ENCODE measurements around the gene TMEM270. TPM values are rescaled to one million over a fixed set of nuclear protein-coding genes. Genes with fewer than 3 reads are reported as not detected.
A peak's percentile ranks its signal among the peaks of the same experiment; 100 is the strongest.

TMEM270 gene
- total RNA-seq, 1 donor from 2014 or later = not detected

DNA sequence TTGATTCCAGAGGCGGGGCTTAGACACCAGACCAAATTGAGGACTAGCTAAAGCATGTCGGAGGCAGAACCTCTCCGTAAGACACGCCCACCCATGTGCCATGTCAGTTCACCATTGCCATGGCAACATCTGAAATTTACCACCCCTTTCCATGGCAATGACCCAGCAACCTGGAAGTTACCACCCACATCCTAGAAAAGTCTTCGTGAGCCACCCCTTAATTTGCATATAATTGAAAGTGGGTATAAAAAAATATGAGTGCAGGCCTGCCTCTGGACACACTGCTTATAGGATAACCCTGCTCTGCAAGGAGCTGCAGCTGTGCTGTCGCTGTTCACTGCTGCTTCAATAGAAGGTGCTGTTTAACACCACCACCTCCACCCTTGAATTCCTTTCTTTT, 28.0 kb downstream of the TMEM270 start:
- peaks cover 32% of the 10 kb centered on the region for H3K4me1 Mint-ChIP-seq
- no peaks in the 10 kb centered on the region for H3K36me3 Mint-ChIP-seq

DNA sequence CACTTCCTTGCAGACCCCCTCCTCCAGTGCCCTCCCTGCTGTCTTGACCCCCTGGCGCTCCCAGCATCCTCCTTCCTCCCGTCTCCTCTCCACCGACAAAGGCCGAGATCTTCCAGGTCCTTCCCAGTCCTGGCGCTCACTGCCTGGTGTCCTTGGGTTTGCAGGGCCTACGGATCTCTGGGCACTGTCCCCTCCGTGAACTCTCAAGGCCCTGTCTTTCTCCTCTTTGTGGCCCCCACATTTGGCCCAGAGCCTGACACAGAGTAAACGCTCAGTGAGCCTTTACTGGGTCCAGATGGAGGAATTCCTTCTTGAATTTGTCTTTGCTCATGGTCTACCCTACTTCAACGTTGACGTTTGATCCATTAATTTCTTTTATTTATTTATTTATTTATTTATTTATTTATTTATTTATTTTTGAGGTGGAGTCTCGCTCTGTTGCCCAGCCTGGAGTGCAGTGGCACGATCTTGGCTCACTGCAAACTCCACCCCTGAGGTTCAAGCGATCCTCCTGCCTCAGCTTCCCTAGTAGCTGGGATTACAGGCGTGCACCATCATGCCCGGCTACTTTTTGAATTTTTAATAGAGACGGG, 29.7 kb downstream of the TMEM270 start:
- Histone ChIP-seq H3K9ac (no peak overlapping the region), H4K20me1 (ENCODE audit: low read depth) (no peaks in the 10 kb centered on the region), H3F3A (ENCODE audit: low read depth) (no peaks in the 10 kb centered on the region), H3K27ac (no peak overlapping the region), H3K79me2 (ENCODE audit: low read depth) (no peaks in the 10 kb centered on the region), H3K4me1 (peaks cover 7% of the 10 kb centered on the region), H3K4me3 (no peak overlapping the region), H3K9me3 (ENCODE audit: low read depth) (no peaks in the 10 kb centered on the region), H3K4me2 (no peak overlapping the region), H3K27me3 (no peaks in the 10 kb centered on the region), H3K36me3 (no peaks in the 10 kb centered on the region), H2AFZ (replicated peaks) (no peak overlapping the region)
- DNase-seq (ENCODE audit: low spot score) = no peak
- TF ChIP-seq, protein P1, sequence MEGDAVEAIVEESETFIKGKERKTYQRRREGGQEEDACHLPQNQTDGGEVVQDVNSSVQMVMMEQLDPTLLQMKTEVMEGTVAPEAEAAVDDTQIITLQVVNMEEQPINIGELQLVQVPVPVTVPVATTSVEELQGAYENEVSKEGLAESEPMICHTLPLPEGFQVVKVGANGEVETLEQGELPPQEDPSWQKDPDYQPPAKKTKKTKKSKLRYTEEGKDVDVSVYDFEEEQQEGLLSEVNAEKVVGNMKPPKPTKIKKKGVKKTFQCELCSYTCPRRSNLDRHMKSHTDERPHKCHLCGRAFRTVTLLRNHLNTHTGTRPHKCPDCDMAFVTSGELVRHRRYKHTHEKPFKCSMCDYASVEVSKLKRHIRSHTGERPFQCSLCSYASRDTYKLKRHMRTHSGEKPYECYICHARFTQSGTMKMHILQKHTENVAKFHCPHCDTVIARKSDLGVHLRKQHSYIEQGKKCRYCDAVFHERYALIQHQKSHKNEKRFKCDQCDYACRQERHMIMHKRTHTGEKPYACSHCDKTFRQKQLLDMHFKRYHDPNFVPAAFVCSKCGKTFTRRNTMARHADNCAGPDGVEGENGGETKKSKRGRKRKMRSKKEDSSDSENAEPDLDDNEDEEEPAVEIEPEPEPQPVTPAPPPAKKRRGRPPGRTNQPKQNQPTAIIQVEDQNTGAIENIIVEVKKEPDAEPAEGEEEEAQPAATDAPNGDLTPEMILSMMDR (IDR thresholded peaks at IDR 0.05) = no peak
- TF ChIP-seq EZH2 (IDR thresholded peaks at IDR 0.05) = no peak
- no peak for TF ChIP-seq EZH2phosphoT487 (IDR thresholded peaks at IDR 0.05)
- Mint-ChIP-seq H3K4me1 (peaks cover 44% of the 10 kb centered on the region), H3K27me3 (ENCODE audit: insufficient read depth, low read depth) (peaks cover 21% of the 10 kb centered on the region), H3K9me3 (peaks cover 4% of the 10 kb centered on the region), H3K36me3 (no peaks in the 10 kb centered on the region), H3K4me3 (no peak overlapping the region), H3K27ac (no peak overlapping the region)

More for the DNA sequence above, 28.0 kb downstream of the TMEM270 start:
- H3K4me3 ChIP-seq = no peak overlapping the region
- DNase-seq (ENCODE audit: low spot score) = no peak
- no peaks in the 10 kb centered on the region for H3K27me3 ChIP-seq
- no peaks in the 10 kb centered on the region for H3K79me2 ChIP-seq (ENCODE audit: low read depth)
- peaks cover 7% of the 10 kb centered on the region for H3K4me1 ChIP-seq
- Mint-ChIP-seq H3K9me3 (no peaks in the 10 kb centered on the region), H3K27me3 (ENCODE audit: insufficient read depth, low read depth) (peaks cover 21% of the 10 kb centered on the region), H3K4me3 (no peak overlapping the region), H3K27ac (no peak overlapping the region)
- no peak overlapping the region for H3K9ac ChIP-seq
- no peaks in the 10 kb centered on the region for H3K9me3 ChIP-seq (ENCODE audit: low read depth)
- no peak overlapping the region for H2AFZ ChIP-seq (replicated peaks)
- TF ChIP-seq EZH2 (IDR thresholded peaks at IDR 0.05) = no peak
- TF ChIP-seq, protein P1 (IDR thresholded peaks at IDR 0.05) = no peak
- no peak for TF ChIP-seq EZH2phosphoT487 (IDR thresholded peaks at IDR 0.05)
- no peak overlapping the region for H3K27ac ChIP-seq
- H3K36me3 ChIP-seq = no peaks in the 10 kb centered on the region
- no peaks in the 10 kb centered on the region for H3F3A ChIP-seq (ENCODE audit: low read depth)
- no peak overlapping the region for H3K4me2 ChIP-seq
- H4K20me1 ChIP-seq (ENCODE audit: low read depth) = no peaks in the 10 kb centered on the region

DNA sequence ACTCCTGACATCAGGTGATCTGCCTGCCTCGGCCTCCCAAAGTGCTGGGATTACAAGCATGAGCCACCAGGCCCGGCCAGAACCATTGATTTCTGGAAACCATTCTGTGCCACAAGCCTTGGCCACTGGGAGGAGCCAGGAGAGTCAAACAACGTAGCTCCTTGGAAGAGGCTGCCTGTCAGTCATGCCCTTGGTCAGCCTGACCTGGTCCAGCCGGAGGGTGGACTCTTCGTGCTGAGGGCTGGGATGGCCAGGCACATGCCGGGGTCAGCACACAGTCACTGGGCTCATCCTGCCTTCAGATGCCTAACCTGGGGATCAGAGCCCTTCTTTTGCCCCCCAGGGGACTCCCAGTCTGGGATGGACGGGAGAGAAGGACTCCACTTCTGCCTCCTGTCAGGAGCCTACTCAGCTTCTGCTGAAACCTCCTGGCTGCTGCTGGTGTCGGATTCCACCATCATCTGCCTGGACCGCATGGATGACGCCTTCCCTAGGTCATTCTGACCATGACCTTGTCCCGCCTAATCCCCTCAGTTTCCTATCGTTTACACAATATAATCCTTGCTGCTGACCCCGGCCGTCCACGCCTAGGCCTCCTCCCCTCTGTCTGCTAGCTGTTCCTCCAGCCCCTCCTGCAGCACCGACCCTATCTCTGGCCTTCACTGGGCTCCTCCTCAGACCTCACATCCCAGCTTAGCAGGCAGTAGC, 30.4 kb downstream of the TMEM270 start:
- Mint-ChIP-seq H3K4me1 (peaks cover 40% of the 10 kb centered on the region), H3K27ac (peak overlapping the region; percentile 72), H3K9me3 (peaks cover 11% of the 10 kb centered on the region), H3K36me3 (no peaks in the 10 kb centered on the region), H3K27me3 (ENCODE audit: insufficient read depth, low read depth) (peaks cover 19% of the 10 kb centered on the region), H3K4me3 (no peak overlapping the region)
- Histone ChIP-seq H3F3A (ENCODE audit: low read depth) (no peaks in the 10 kb centered on the region), H4K20me1 (ENCODE audit: low read depth) (no peaks in the 10 kb centered on the region), H3K79me2 (ENCODE audit: low read depth) (no peaks in the 10 kb centered on the region), H2AFZ (replicated peaks) (no peak overlapping the region), H3K27ac (no peak overlapping the region), H3K4me2 (no peak overlapping the region), H3K4me3 (no peak overlapping the region), H3K9ac (no peak overlapping the region), H3K27me3 (no peaks in the 10 kb centered on the region), H3K36me3 (no peaks in the 10 kb centered on the region), H3K4me1 (peaks cover 5% of the 10 kb centered on the region), H3K9me3 (ENCODE audit: low read depth) (no peaks in the 10 kb centered on the region)
- peak; percentile 56 for DNase-seq (ENCODE audit: low spot score)
- TF ChIP-seq, protein P1 (IDR thresholded peaks at IDR 0.05) = peak; percentile 33
- no peak for TF ChIP-seq EZH2phosphoT487 (IDR thresholded peaks at IDR 0.05)

Measured in neural progenitor cell (in vitro differentiated cells).